Measurements from ENCODE around the gene FAM221A.
"Not testable (repeated sequence)": the region's sequence is repeated elsewhere in the genome, so short reads cannot be mapped to it uniquely, and the experiment has no call there.

FAM221A gene, protein sequence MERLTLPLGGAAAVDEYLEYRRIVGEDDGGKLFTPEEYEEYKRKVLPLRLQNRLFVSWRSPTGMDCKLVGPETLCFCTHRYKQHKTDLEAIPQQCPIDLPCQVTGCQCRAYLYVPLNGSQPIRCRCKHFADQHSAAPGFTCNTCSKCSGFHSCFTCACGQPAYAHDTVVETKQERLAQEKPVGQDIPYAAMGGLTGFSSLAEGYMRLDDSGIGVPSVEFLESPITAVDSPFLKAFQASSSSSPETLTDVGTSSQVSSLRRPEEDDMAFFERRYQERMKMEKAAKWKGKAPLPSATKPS

DNA sequence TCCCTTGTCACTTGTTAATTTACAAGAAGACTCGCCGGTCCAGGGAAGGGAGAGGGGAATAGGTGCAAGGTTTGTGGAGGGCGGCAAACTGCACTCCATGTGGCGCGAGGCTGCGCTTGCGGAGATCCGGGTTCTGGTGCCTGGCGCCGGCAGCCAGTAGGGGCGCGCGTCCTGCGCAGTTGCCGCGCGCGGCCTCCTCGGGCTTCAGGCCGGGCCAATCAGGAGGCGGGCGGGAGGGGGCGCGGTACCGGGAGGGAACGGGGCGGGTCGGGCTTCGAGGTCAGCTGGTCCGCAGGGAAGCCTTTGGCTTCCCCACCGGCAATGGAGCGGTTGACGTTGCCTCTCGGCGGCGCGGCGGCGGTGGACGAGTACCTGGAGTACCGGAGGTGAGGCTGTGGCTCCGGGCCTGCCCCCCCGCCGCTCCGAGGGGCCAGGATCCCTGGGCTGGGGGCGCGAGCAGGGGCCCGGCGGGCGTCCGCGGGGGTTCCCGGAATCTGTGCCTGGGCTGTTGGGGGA, at the start of gene FAM221A:
FAM221A (plus strand) TSS at position 302 of the 516 bp plus-strand sequence; CDS start at position 322, 20 bp downstream.
- DNase-seq = peak; percentile 24 to 65

DNA sequence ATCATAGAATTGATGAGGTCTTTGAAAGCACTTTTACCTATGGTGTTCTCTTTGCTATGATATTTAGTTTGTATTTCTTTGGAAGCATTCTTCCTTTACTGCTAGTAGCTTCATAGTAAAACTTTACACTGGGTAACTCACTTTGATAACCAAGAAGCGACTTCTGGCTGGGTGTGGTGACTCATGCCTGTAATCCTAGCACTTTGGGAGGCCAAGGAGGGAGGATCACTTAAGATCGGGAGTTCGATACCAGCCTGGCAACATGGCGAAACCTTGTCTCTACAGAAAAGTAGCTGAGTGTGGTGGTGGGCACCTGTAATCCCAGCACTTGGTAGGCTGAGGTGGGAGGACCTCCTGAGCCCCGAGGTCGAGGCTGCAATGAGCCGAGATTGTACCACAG, 46.6 kb upstream of the FAM221A start:
- no peak for DNase-seq

DNA sequence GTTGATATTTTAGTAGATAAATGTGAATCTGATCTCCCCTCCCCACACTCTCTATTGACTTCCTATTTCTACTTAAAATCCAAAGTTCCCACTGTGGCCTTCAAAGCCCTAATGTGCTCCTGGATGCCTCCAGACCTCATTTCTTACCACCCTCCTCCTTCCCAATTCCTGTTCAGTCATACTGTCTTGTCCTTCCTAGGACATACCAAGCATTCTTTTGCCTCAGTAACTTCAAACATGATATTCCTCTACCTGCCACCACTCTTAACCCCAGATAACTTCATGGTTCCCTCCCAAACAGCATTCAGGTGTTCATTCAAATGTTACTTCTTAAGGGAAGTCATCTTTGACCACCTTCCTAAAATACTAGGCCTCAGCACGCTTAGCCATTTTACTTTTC, 34.2 kb upstream of the FAM221A start:
- DNase-seq = no peak

DNA sequence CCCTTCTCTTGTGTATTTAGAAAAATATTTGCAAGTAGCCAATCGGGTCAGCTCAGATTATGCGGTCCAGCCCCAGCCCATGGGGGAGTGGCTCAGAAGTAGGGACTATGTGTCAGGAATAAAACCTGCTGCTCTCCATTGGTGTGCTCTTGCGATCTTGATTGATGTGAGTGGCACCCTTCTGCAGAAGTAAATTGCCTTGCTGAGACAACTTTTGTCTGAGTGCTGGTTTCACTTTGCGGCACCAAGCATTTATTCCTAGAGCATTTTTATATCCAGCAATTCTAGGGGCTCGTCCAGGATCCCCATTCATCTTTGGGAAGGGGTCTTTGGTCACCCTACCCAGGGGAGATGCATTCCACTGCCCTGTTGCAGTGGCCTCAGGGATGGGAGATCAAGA, 26.1 kb upstream of the FAM221A start:
- no peak for DNase-seq

DNA sequence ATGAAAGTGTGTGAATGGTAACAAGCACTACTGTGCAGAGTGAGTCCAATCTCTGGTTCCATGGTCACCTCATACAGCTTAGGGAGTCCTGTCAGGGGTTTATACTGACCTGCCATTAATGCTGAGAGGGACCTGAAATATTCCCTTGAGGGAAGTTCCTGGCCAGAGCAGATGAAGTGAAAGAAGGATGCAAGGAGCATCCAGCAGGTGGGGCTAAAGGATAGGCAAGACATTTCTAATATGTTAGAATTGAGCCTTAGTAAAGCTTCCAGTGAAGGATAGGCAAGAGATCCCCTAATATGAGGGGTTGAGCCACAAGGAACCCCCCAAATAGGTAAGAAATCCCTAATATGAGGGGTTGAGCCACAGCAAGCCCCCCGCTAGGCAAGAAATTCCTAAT, 25.5 kb upstream of the FAM221A start:
- no peak for DNase-seq

DNA sequence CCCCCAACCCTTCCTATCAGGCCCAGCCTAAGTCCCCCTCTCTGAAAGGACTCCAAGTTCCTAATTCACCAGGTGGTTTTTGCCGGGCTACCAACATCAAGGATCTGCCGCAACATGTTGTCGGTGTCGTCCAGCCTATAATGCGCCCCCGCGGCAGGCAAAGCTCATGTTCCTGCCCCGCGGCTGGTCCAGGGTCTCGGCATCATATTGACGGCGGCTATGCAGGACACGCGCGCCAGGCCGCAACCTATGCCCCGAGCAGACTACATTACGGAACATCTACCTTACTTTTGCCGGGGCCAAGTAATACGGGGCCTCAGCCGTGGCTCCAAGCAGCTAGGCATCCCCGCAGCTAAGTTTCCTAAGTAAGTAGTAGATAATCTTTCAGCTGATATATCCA, 24.6 kb upstream of the FAM221A start:
- DNase-seq = no peak

DNA sequence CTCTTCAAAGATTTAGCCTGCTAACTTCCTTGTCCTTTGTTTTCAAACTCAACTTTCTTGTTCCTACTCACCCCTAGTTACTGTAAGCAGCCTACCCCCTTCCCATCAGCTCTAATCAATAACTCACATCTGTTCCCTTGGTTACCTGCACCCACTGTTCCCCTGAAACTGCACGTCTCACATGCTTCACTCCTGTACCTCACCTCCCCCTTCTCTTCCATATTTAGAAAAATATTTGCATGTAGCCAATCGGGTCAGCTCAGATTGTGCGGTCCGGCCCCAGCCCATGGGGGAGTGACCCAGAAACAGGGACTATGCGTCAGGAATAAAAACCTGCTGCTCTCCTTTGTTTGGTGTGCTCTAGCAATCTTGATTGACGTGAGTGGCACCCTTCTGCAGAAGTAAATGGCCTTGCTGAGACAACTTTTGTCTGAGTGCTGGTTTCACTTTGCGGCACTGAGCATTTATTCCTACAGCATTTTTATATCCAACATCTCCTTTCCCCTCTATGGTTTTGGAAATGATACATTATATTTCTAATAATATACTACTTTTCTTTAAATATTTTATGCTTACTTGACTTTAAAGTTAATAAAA, 21.1 kb upstream of the FAM221A start:
- no peak for DNase-seq

DNA sequence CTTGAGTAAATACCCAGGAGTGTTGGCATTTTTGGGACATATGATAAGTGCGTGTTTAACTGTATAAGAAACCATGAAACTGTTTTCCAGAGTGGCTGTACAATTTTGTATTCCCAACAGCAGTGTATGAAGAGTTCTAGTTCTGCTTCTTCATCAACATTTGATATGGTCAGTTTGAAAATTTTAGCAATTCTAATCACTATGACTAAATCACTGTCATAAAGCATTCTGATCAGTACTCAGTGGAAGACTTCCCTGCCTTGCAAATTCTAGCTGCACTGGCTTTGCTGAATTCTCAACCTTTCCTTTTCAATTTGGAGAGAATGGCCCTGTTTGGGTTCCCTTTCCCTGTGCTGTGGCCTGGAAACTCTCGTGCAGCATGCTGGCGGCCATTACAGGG, 18.6 kb upstream of the FAM221A start:
- no peak for DNase-seq

DNA sequence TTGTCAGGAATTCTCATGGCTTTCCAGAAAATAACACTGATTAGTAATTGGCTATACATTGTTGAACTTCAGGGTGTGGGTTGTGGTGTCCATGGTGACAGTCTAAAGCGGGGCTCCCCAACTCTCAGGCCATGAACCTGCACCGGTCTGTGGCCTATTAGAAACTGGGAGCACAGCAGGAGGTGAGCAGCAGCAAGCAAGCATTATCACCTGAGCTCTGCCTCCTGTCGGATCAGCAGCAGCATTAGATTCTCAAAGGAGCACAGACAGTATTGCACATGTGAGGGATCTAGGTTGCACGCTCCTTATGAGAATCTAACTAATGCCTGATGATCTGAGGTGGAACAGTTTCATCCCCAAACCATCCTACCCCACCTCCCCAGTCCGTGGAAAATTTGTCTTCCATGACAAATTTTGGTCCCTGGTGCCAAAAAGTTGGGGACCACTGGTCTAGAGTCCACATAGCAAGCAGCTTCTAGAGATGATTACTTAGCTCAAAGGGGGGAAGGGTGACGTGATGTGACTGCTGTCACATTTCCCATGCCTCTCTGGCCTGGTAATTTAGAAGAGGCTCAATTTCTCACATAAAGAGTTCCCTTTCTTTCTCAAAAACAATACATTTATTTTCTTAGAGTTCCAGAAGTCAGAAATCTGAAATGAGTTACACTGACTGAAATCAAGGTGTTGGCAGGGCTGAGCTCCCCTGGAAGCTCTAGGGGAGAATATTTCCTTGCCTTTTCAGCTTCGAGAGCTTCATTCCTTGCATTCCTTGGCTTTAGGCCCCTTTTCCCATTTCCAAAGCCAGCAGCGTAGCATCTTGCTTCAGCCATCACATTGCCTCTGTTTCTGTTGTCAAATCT, 17.6 kb upstream of the FAM221A start:
- DNase-seq = no peak

DNA sequence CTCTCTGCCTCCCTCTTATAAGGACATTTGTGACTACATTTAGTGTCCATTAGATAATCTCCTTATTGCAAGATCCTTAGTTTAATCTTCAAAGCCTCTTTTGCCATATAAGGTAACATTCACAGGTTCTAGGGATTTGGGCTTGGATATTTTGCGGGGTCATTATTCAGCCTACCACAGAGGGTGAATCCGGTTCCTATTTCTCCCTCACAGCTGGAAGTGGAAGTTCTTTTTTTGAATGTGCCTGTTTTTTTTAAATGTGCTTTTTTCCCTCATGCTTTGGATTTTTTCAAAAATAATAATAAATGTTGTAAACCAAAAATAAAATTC, 17.1 kb upstream of the FAM221A start:
- no peak for DNase-seq

DNA sequence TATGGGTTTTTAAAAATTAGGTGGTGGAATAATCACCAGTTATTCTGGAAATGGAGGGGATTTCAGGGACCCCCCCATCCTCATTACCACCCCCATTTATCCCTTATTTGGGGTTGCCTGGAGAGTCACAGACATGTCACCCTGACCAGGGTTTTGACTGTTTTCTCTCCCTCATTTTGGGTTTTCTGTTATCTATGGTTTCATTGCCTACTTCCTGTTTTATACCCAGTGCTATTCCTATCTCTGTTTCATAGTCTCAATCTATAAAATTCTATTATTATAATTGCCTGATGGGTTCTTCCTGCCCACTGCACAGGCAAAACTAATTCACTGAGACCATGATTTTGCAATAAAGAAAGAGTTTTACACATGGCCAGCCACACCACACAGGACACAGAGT, 15.9 kb upstream of the FAM221A start:
- DNase-seq = no peak

DNA sequence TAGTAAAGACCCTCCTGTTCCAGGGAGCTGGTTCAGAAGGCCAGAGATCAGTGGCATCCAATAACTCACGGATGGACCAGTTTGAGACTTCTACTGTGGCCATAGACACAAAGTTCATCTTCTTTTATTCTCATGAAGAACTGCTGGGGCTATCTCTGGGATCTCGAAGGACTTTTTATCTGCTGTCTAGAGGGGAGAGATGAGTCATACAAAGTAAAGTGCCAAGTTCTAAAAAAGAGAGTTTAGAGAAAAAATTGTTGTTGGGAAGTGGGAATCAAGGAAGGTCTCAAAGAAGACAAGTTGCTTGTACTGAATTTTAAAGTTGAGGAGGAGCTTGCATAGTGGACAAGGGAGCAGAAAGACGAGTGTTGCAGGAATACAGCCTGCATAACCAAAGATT, 8.0 kb upstream of the FAM221A start:
- no peak for DNase-seq

DNA sequence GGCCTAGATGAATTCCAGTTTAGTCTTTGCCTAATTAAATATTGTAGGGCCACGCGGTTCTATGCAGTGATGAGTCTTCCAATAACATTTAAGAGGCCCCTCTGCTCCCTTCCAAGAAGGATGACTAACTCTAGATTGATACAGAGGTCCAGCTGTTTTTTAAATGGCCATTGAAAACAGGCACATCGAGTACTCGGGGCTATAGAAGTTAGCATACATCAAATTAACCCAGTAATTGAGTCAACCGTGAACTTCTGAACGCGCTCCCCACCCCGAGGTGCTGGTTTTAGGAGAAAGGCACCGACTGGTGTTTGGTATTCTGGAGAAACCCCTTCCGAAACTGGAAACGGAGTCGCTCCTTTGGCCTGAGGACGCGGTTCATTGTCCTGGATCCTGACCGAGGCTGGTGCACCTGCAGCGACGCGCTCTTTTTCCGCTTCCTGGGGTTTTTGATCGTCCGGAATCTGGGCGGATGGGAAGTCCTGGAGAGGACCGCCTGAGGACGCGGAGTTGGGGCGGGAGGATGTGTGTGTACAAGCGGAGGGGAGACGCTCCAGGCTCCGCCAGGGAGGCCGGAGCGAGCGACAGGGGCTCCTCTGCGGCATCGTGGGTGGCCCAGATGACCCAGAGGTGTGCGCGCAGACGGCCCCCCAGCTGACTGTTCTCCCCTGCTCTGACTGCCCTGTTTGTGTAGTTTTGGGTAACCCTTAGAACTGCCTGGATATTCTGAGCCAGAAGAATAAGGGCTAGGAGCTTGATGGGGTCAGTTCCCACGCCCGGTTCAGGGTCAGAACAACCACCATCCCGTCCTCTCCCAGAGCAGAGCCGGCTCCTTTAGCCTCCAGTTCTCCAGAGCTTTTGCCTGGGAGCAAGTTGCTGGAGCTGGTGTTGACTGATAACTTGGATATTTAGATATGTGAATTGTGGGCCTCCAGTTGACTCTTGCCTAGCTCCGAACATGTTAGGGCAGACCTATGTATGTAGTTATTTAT, 711 bp downstream of the FAM221A start:
- DNase-seq = peak in 1 of 2 experiments; percentile 44

DNA sequence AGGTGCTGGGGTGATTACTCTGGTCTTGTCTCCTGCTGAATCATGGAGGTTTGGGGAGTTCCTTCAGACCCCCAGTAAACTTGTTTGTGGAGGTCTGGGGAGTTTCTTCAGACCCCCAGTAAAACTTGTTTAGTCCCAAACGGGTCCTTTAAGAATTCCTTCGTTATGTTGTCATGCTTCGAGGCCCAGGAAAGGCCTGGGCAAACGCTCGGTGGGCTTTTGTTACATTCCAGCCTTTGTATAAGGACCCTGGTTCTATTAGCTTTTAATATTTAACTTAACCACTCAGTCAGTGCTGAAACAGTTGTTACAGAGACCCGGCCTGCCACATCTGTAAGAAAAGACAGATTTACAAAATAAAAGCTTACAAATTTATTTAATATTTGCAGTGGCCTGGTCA, 4.0 kb downstream of the FAM221A start:
- not testable (repeated sequence) for DNase-seq

DNA sequence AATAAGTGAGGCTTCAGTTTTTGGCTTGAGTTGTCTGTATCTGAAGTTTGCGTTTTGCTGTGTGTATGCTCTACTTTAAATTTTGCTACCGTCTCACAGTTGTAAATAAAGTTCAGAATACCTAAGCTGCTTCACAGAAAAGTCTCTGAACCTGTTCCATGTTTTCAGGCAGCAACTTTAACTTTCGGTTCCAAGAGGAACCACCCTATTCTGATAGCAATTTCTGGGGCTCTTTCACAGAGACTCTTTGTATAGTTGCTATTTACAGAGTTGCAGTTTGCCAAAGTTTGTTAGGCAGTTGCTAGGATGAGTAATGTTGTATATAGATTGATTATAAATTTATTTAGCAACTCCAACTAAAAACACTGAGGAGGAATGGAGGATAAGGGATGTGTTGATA, 5.7 kb downstream of the FAM221A start:
- DNase-seq = no peak

DNA sequence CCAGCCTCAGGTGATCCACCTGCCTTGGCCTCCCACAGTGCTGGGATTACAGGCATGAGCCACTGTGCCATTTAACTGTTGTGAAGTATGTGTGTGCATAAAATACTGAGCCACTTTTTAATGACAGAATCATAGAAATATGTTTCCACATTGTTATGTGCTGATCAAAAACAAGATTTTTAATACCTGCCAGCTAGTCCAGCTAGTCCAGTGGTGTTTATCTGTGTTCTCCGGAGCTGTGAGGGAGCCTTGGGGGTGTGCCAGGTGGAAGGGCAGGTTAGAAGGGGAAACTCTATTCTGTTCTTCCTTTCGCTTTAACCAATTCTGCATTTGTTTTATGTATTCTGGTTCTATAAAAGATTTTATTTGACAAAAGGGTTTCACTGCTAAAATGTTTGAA, 7.0 kb downstream of the FAM221A start:
- DNase-seq = no peak

DNA sequence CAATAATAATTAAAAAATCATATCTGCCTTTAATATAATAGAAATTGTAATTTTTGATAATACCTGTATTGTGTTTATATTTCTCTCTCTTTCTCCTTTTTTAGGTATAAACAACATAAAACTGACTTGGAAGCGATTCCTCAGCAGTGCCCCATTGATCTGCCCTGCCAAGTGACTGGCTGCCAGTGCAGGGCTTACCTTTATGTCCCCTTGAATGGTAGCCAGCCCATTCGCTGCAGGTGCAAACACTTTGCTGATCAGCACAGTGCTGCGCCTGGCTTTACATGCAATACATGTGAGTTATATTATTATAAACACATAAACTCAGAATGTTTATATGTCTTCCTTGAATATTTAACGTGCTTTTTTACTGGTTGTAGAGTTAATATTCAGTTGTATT, 9.2 kb downstream of the FAM221A start:
- no peak for DNase-seq

DNA sequence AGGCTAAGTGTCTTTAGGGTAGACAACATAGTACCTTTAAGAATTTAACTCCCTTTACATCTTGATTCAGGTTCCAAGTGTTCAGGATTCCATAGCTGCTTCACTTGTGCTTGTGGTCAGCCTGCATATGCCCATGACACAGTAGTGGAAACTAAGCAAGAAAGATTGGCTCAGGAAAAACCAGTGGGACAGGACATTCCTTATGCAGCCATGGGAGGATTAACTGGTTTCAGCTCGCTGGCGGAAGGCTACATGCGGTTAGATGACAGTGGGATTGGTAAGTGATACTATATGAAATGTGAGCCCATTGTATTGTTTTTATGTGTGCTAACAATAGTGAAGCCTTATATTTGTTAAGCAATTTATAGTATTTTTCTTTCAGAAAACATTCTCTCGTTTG, 11.3 kb downstream of the FAM221A start:
- no peak for DNase-seq

DNA sequence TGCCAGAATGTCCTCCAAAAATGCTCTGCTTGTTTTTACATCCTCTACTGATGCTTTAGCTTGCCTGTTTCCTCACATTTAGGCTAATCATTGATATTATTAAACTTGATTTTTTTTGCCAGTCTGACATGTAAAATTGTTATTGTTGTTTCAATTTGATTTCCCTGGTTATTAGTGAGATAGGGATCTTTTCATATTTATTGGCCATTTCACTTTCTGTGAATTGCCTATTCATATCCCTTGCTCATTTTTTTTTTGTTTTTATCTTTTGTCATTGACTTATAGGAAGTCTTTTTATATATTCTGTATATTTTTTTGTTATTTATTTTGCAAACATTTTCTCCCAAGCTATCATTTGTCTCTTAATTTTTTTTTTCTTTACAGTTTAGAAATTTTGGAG, 13.2 kb downstream of the FAM221A start:
- DNase-seq = no peak

DNA sequence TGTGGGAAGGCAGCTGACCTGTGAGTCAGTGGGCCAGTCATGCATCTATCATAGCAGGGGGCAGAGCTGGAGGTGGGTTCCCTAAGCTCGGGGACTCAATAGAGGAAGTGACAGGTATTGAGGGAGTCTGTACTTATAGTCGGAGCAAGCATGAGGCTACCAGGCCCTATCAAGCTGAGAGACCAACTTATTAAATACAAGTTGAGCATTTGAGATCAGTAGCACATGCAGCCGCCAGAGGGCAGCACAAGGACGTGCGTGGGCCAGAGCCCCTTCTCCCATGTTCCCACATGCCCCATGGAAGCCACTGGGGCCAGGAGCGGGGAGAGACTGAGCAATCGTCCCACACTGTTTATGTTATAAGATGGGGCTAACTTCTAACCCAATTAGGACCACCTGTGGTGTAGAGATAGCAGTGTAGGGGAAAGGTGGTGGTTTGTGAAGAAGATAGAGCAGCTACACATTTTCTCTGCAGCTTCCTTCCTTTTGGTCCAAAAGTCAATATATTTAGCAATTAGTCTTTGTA, 17.0 kb downstream of the FAM221A start:
- DNase-seq = peak in 1 of 2 experiments; percentile 9

DNA sequence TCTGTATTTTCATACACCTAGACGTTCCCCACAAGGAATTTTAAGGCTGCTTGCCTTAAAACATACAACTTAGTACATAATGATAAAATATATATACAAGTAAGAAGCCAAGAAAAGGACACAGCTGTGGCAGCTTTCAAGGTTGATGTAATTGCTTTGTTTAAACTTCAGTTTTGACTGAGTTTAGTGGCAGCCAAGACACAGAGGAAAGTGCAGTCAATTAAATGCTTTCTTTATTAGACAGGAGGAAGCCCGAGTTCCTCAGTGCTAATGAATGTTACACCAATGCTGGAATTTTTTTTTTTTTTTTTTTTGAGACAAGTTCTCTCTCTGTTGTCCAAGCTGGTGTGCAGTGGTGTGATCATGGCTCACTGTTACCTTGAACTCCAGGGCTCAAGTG, 18.8 kb downstream of the FAM221A start:
- DNase-seq = no peak

DNA sequence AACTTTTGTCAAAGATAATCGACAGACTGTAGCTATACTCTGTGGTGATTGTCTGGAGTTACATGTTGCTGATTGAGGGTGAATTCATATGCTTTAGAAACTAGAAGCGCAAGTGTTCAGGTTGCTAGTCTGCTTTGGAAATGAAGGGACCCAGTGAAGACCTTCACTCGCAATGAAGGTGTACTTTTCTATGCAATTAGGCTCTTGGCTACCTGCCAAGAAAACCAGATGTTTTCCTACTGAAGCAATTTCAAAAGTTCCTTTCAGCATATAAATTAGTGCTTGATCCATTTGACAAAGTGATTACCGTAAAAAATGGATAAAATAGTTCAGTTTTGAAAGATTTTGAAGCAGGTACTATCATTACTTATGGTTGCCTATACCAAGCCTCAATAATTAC, 20.0 kb downstream of the FAM221A start:
- no peak for DNase-seq
